Measurements from ENCODE around the gene EXOC3L4. TPM values are rescaled to one million over a fixed set of nuclear protein-coding genes. Genes with fewer than 3 reads are reported as not detected.

EXOC3L4 gene
- total and polyA plus RNA-seq, 9 of the 15 experiments (the other 6 are each of a cell fraction or from before 2014, with no cell fraction given): 0.10 to 6.7 (median 0.98) TPM; not detected in 1

- BruUV-seq (replicated peaks): no TSS peak
- FAIRE-seq: no peak
- H3K36me3 ChIP-seq (ENCODE audit: control insufficient read depth, insufficient read depth, low read length): no peaks in the 10 kb centered on the region
- ChIA-PET POLR2A (interaction anchor here (0.5 kb wide), 1 partner anchor 445 kb away, joined by 3 read pairs; no protein-coding TSS in a partner anchor), CTCF (ENCODE audit: low intra/inter-chr PET ratio) (no interaction called here)
- H3K9me3 ChIP-seq (replicated peaks; ENCODE audit: control insufficient read depth, insufficient read depth, low read depth, low read length): no peaks in the 10 kb centered on the region
- TF ChIP-seq RFX5 (IDR thresholded peaks at IDR 0.05; ENCODE audit: low read depth, low read length): no peak
- no peak for TF ChIP-seq HIVEP1 (CRISPR knock-in tag; IDR thresholded peaks at IDR 0.05)
- TF ChIP-seq NR3C1 (CRISPR knock-in tag; IDR thresholded peaks at IDR 0.05): no peak
- TF ChIP-seq SNIP1 (IDR thresholded peaks at IDR 0.05; ENCODE audit: low read depth): no peak
- no peak for TF ChIP-seq POU5F1 (IDR thresholded peaks at IDR 0.05; ENCODE audit: borderline replicate concordance, low read depth, low read length, partially characterized antibody)
- no peak for TF ChIP-seq GATAD2A (IDR thresholded peaks at IDR 0.05)
- TF ChIP-seq ZNF280A (IDR thresholded peaks at IDR 0.05; ENCODE audit: low read depth, partially characterized antibody): no peak
- no peak for TF ChIP-seq ZBTB12 (CRISPR knock-in tag; IDR thresholded peaks at IDR 0.05)
- no peak for TF ChIP-seq CAMTA2 (CRISPR knock-in tag; conservative IDR thresholded peaks at IDR 0.05)
- TF ChIP-seq SMAD2 (IDR thresholded peaks at IDR 0.05; ENCODE audit: low read depth, low read length): no peak
- TF ChIP-seq ZNF347 (CRISPR knock-in tag; IDR thresholded peaks at IDR 0.05; ENCODE audit: low read depth): no peak
- TF ChIP-seq ZNF23 (CRISPR knock-in tag; IDR thresholded peaks at IDR 0.05): no peak
- no peak for TF ChIP-seq TOE1 (IDR thresholded peaks at IDR 0.05; ENCODE audit: borderline replicate concordance)
- no peak for TF ChIP-seq TOE1 (CRISPR knock-in tag; IDR thresholded peaks at IDR 0.05; ENCODE audit: borderline replicate concordance, low read depth)
- no peak for TF ChIP-seq E2F5 (CRISPR knock-in tag; IDR thresholded peaks at IDR 0.05)
- no peak for TF ChIP-seq ZC3H8 (IDR thresholded peaks at IDR 0.05)
- TF ChIP-seq RBM15 (IDR thresholded peaks at IDR 0.05; ENCODE audit: insufficient read depth, low read length): no peak
- TF ChIP-seq ZNF512 (tag; IDR thresholded peaks at IDR 0.05): no peak
- H3K27me3 ChIP-seq (ENCODE audit: control insufficient read depth in 2 of 2, insufficient read depth in 2 of 2, low read length in 2 of 2): peaks cover 0 to 11% of the 10 kb centered on the region in 2 experiments; a peak in 2 of 5 replicates
- DNase-seq (ENCODE audit: extremely low read depth in 1 of 4, low spot score in 3 of 4): no peak
- intact Hi-C loops (cut with micrococcal nuclease): no loop called here
- H3K9me1 ChIP-seq (ENCODE audit: control insufficient read depth, insufficient read depth, low read length): no peaks in the 10 kb centered on the region
- no peak overlapping the region for H2AFZ ChIP-seq (ENCODE audit: low read depth, low read length)
- no peak overlapping the region for H3K27ac ChIP-seq (ENCODE audit: extremely low read depth, low read depth, low read length)
- in situ Hi-C loops (cut with MboI): no loop called here
- WGBS (ENCODE audit: insufficient coverage, low coverage, missing lambda C conversion rate): 13% methylated on average over 7 of the region's 7 CpGs
- no peak overlapping the region for H3K4me3 ChIP-seq
- H4K20me1 ChIP-seq (replicated peaks; ENCODE audit: control insufficient read depth, insufficient read depth, low read length): no peaks in the 10 kb centered on the region
- H3K4me1 ChIP-seq (replicated peaks in 1 of 2; ENCODE audit: control insufficient read depth in 2 of 2, insufficient read depth in 2 of 2, low read length in 2 of 2): peaks cover 0 to 17% of the 10 kb centered on the region in 2 experiments; a peak in 3 of 5 replicates
- no peak overlapping the region for H3K9ac ChIP-seq (ENCODE audit: insufficient read depth in 1 of 2, low read depth in 2 of 2, low read length in 2 of 2)
- ATAC-seq: no peak
- H3K4me2 ChIP-seq (ENCODE audit: insufficient read depth, low read length): no peak overlapping the region
- no peaks in the 10 kb centered on the region for H3K79me2 ChIP-seq (ENCODE audit: control insufficient read depth, insufficient read depth, low read length)
Observed at GRCh38 chr14:103065861-103066260, 28.7 kb upstream of the EXOC3L4 start.
